OCI-LY7 (cell line): Measurements from ENCODE around the gene CNTF.

Experiments
- CTCF ChIP-seq: fragments of 200-600 bp; sonication (generic); conservative IDR thresholded peaks from 2 replicates; pipeline ENCODE4 v1.5.1; 2014; ENCODE audit warnings: mild to moderate bottlenecking, antibody characterized with exemption, low read length, moderate library complexity, mixed read lengths
- EZH2phosphoT487 ChIP-seq: fragments of 200-600 bp; sonication (generic); IDR thresholded peaks from 2 replicates; pipeline ENCODE4 v1.6.1; 2018; ENCODE audit warnings: low read depth, borderline replicate concordance, mild to moderate bottlenecking, mixed run types, antibody characterized with exemption, low read length, moderate library complexity, mixed read lengths

- TF ChIP-seq CTCF (no peak), EZH2phosphoT487 (no peak)
Measured at GRCh38 chr11:58625086-58625485, 2.6 kb downstream of the CNTF start.
